SK-N-SH (cell line): ENCODE results near the gene NIF3L1. TPM values are rescaled to one million over a fixed set of nuclear protein-coding genes. Genes with fewer than 3 reads are reported as not detected.

Source experiments
- CTCF ChIA-PET: fragments of 300-600, 350-600 bp; formaldehyde crosslinking; extraction: SDS; loops from one replicate; lab custom pipeline; 2021; lab: Yijun Ruan, JAX
- POLR2A ChIA-PET: fragments of 350-600 bp; sonication (Branson Sonifier 250); formaldehyde crosslinking; extraction: SDS; loops from one replicate; lab custom pipeline; 2020; ENCODE audit warnings: antibody characterized with exemption, inconsistent platforms; lab: Yijun Ruan, JAX
- DNase-seq: peaks from one replicate; pipeline ENCODE4 v3.0.0; 2012
- H2AFZ ChIP-seq: fragments of 200-600 bp; sonication (generic); 2 replicates; pipeline ENCODE4 v1.8.1; 2016; ENCODE audit warnings: antibody characterized with exemption, mild to moderate bottlenecking, low read depth
- H3F3A ChIP-seq: fragments of 200-600 bp; sonication (generic); replicated peaks from 2 replicates; pipeline ENCODE3; 2016; ENCODE audit warnings: antibody characterized with exemption, mild to moderate bottlenecking; ENCODE audit not compliant: insufficient read depth
- H3K27ac ChIP-seq, 2 experiments: fragments of 200-500 bp in 1 of 2; fragments of 200-600 bp in 1 of 2; sonication (Bioruptor generic) in 1 of 2; sonication (generic), shearing (Covaris generic) in 1 of 2; 2 replicates each; pipeline versions ENCODE4 v1.5.1 to v1.6.1; 2014 to 2016; ENCODE audit warnings: low read depth in 2 of 2, inconsistent platforms in 1 of 2, low read length in 1 of 2, mild to moderate bottlenecking in 1 of 2, mixed read lengths in 1 of 2
- H3K27me3 ChIP-seq: fragments of 200-600 bp; sonication (generic), shearing (Covaris generic); 2 replicates; pipeline ENCODE4 v1.6.1; 2016; ENCODE audit warnings: mixed run types; ENCODE audit not compliant: insufficient read depth
- H3K36me3 ChIP-seq, 2 experiments: fragments of 200-500 bp in 1 of 2; fragments of 200-600 bp in 1 of 2; sonication (Bioruptor generic) in 1 of 2; sonication (generic) in 1 of 2; replicated peaks in 1 of 2; 2 replicates each; pipeline versions ENCODE3 to v1.5.1; 2014 to 2016; ENCODE audit warnings: low read length in 1 of 2, mild to moderate bottlenecking in 1 of 2; ENCODE audit not compliant: insufficient read depth in 2 of 2, control insufficient read depth in 1 of 2
- H3K4me1 ChIP-seq, 2 experiments: fragments of 200-500 bp in 1 of 2; fragments of 200-600 bp in 1 of 2; sonication (Bioruptor generic) in 1 of 2; sonication (generic), shearing (Covaris generic) in 1 of 2; 2 replicates each; pipeline versions ENCODE4 v1.5.1 to v1.6.1; 2014 to 2016; ENCODE audit warnings: low read depth in 1 of 2, low read length in 1 of 2, mixed run types in 1 of 2; ENCODE audit not compliant: insufficient read depth in 2 of 2, control insufficient read depth in 1 of 2
- H3K4me2 ChIP-seq: fragments of 200-600 bp; sonication (generic), shearing (Covaris generic); 2 replicates; pipeline ENCODE4 v1.6.1; 2017; ENCODE audit warnings: mixed run types
- H3K4me3 ChIP-seq, 2 experiments: fragments of 200-500 bp in 1 of 2; fragments of 200-600 bp in 1 of 2; sonication (Bioruptor generic) in 1 of 2; sonication (generic), shearing (Covaris generic) in 1 of 2; 2 replicates each; pipeline versions ENCODE4 v1.5.1 to v1.8.1; 2014 to 2016; ENCODE audit warnings: low read depth in 2 of 2, inconsistent platforms in 1 of 2, low read length in 1 of 2, mild to moderate bottlenecking in 1 of 2, mixed read lengths in 1 of 2, moderate library complexity in 1 of 2
- H3K79me2 ChIP-seq: fragments of 200-600 bp; sonication (generic); 2 replicates; pipeline ENCODE4 v1.8.1; 2017; ENCODE audit warnings: mild to moderate bottlenecking; ENCODE audit not compliant: insufficient read depth
- H3K9ac ChIP-seq: fragments of 200-600 bp; sonication (generic); 2 replicates; pipeline ENCODE4 v1.6.1; 2017; ENCODE audit warnings: mixed run types
- H3K9me2 ChIP-seq: fragments of 200-600 bp; sonication (generic); 2 replicates; pipeline ENCODE4 v1.6.1; 2017; ENCODE audit warnings: mixed run types
- H3K9me3 ChIP-seq: fragments of 200-600 bp; sonication (generic); 2 replicates; pipeline ENCODE4 v1.6.1; 2017; ENCODE audit warnings: mixed run types, mild to moderate bottlenecking, moderate library complexity
- H4K20me1 ChIP-seq: fragments of 200-600 bp; sonication (generic); 2 replicates; pipeline ENCODE4 v1.6.1; 2017; ENCODE audit warnings: mild to moderate bottlenecking, mixed run types; ENCODE audit not compliant: insufficient read depth
- ELF1 ChIP-seq: IDR thresholded peaks from 2 replicates; pipeline ENCODE4 v1.4.0; 2012
- FOSL2 ChIP-seq: IDR thresholded peaks from 2 replicates; pipeline ENCODE4 v1.4.0; 2012; ENCODE audit warnings: low read depth, mild to moderate bottlenecking, moderate library complexity, borderline replicate concordance
- FOXM1 ChIP-seq: IDR thresholded peaks from 2 replicates; pipeline ENCODE4 v1.4.0; 2012; ENCODE audit warnings: low read depth, mild to moderate bottlenecking
- GABPA ChIP-seq: IDR thresholded peaks from 2 replicates; pipeline ENCODE4 v1.4.0; 2012; ENCODE audit warnings: low read depth, mild to moderate bottlenecking
- JUND ChIP-seq: IDR thresholded peaks from 2 replicates; pipeline ENCODE4 v1.4.0; 2012
- MEF2A ChIP-seq: IDR thresholded peaks from 2 replicates; pipeline ENCODE4 v1.4.0; 2012; ENCODE audit warnings: low read depth, borderline replicate concordance
- NFIC ChIP-seq: IDR thresholded peaks from 2 replicates; pipeline ENCODE4 v1.4.0; 2012; ENCODE audit warnings: borderline replicate concordance
- POLR2AphosphoS5 ChIP-seq: IDR thresholded peaks from 2 replicates; pipeline ENCODE4 v1.6.1; 2012; ENCODE audit warnings: low read depth, low read length
- RCOR1 ChIP-seq: fragments of 150-350 bp; IDR thresholded peaks from 2 replicates; pipeline ENCODE4 v1.6.1; 2017; ENCODE audit warnings: antibody characterized with exemption, low read length
- TAF1 ChIP-seq: IDR thresholded peaks from 2 replicates; pipeline ENCODE4 v1.6.1; 2012; ENCODE audit warnings: low read depth, mild to moderate bottlenecking, low read length, moderate library complexity, borderline replicate concordance
- TCF12 ChIP-seq: IDR thresholded peaks from 2 replicates; pipeline ENCODE4 v1.4.0; 2012
- TEAD4 ChIP-seq: IDR thresholded peaks from 2 replicates; pipeline ENCODE4 v1.4.0; 2012; ENCODE audit warnings: mild to moderate bottlenecking, borderline replicate concordance; ENCODE audit not compliant: insufficient read depth
- USF1 ChIP-seq: IDR thresholded peaks from 2 replicates; pipeline ENCODE4 v1.4.0; 2012; ENCODE audit warnings: low read depth, borderline replicate concordance
- YY1 ChIP-seq: IDR thresholded peaks from 2 replicates; pipeline ENCODE4 v1.4.0; 2012; ENCODE audit warnings: low read depth, mild to moderate bottlenecking
- ZBTB33 ChIP-seq: IDR thresholded peaks from 2 replicates; pipeline ENCODE4 v1.4.0; 2012; ENCODE audit warnings: low read depth, borderline replicate concordance
- polyA plus RNA-seq, 3 experiments: library from polyadenylated mRNA; depleted of rRNA; stranded (reverse); fragments of >200 nt; gene quantifications; 2 replicates each; pipeline ENCODE4 v1.2.3, GENCODE V29; 2012
- TF ChIP-seq, protein P1 (sequence below): IDR thresholded peaks from 2 replicates; pipeline ENCODE4 v1.4.0; 2012; ENCODE audit warnings: low read depth
- TF ChIP-seq, protein P2 (sequence below): fragments of 150-350 bp; IDR thresholded peaks from 2 replicates; pipeline ENCODE4 v1.6.1; 2017; ENCODE audit warnings: antibody characterized with exemption, low read length, low read depth, borderline replicate concordance

The NIF3L1 gene
- polyA plus RNA-seq, 1 of the 3 experiments (the other 2 are of a cell fraction): 52.4 TPM

DNA sequence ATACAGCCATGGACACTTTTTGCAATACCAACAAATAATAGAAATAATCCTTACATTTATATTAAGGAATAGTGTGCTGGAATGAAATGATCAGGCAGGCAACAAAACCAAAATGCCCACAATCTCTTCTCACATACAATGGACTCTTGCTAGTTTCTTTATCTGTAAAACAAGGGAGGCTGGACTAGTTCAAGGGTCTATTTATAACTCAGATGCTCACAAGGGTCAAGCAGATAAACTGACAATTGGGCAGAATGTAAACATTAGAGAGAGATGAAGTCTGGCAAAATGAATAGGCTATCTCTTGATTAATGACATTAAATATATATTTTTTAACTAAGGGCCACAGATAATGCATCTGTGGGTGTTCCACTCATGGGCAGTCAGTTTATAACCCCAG is 11.7 kb upstream of the NIF3L1 start:
- ChIA-PET CTCF (interaction anchor here (0.9 kb wide), 1 partner anchor 164 kb away, joined by 4 read pairs; no protein-coding TSS in a partner anchor), POLR2A (no interaction called here)
- no peak for DNase-seq
- Histone ChIP-seq H3K79me2 (no peaks in the 10 kb centered on the region), H3K36me3 (peaks cover 21 to 78% of the 10 kb centered on the region in 2 experiments), H3K4me3 (no peak overlapping the region), H3K9ac (no peak overlapping the region), H2AFZ (no peak overlapping the region), H3K9me3 (no peaks in the 10 kb centered on the region), H3F3A (no peaks in the 10 kb centered on the region), H3K27me3 (no peaks in the 10 kb centered on the region), H3K4me2 (no peak overlapping the region), H3K9me2 (no peaks in the 10 kb centered on the region), H3K27ac (no peak overlapping the region), H4K20me1 (no peaks in the 10 kb centered on the region), H3K4me1 (no peaks in the 10 kb centered on the region)
- no peak for TF ChIP-seq RCOR1
- TF ChIP-seq POLR2AphosphoS5: no peak
- TF ChIP-seq FOXM1: no peak
- TF ChIP-seq TEAD4: no peak
- no peak for TF ChIP-seq NFIC
- no peak for TF ChIP-seq JUND
- no peak for TF ChIP-seq ZBTB33
- no peak for TF ChIP-seq FOSL2
- TF ChIP-seq TCF12: no peak
- TF ChIP-seq, protein P1, sequence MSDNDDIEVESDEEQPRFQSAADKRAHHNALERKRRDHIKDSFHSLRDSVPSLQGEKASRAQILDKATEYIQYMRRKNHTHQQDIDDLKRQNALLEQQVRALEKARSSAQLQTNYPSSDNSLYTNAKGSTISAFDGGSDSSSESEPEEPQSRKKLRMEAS: no peak
- TF ChIP-seq YY1: no peak
- TF ChIP-seq ELF1: no peak
- TF ChIP-seq USF1: no peak
- no peak for TF ChIP-seq GABPA
- TF ChIP-seq, protein P2, sequence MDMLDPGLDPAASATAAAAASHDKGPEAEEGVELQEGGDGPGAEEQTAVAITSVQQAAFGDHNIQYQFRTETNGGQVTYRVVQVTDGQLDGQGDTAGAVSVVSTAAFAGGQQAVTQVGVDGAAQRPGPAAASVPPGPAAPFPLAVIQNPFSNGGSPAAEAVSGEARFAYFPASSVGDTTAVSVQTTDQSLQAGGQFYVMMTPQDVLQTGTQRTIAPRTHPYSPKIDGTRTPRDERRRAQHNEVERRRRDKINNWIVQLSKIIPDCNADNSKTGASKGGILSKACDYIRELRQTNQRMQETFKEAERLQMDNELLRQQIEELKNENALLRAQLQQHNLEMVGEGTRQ: no peak
- TF ChIP-seq TAF1: no peak
- no peak for TF ChIP-seq MEF2A
